NB4 (cell line): ENCODE results near the gene TRH.
A peak's percentile ranks its signal among the peaks of the same experiment; 100 is the strongest.

ENCODE experiments used
- DNase-seq: peaks from one replicate; pipeline ENCODE4 v3.0.0; 2010; ENCODE audit warnings: low read depth
- H3K4me3 ChIP-seq: one replicate; pipeline ENCODE4 v1.5.1; 2011; ENCODE audit warnings: mild to moderate bottlenecking, low read depth, low read length, moderate library complexity
- CTCF ChIP-seq: IDR thresholded peaks from one replicate; pipeline ENCODE4 v1.5.1; 2012; ENCODE audit warnings: low read depth, low read length
- MYC ChIP-seq: IDR thresholded peaks from 2 replicates; pipeline ENCODE4 v1.6.1; 2011; ENCODE audit warnings: low read depth, low read length
- POLR2A ChIP-seq: IDR thresholded peaks from 2 replicates; pipeline ENCODE4 v1.6.1; 2011; ENCODE audit warnings: mild to moderate bottlenecking; ENCODE audit not compliant: insufficient read length; ENCODE audit errors: extremely low read depth
- TF ChIP-seq, protein P1 (sequence below): IDR thresholded peaks from 2 replicates; pipeline ENCODE4 v1.6.1; 2011; ENCODE audit warnings: low read depth, low read length

TRH gene

GRCh38 chr3:129944709-129945108 is 29.8 kb upstream of the TRH start:
- no peak for TF ChIP-seq MYC
- TF ChIP-seq, protein P1, sequence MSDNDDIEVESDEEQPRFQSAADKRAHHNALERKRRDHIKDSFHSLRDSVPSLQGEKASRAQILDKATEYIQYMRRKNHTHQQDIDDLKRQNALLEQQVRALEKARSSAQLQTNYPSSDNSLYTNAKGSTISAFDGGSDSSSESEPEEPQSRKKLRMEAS, result no peak
- DNase-seq, result no peak
- no peak overlapping the region for H3K4me3 ChIP-seq

DNA sequence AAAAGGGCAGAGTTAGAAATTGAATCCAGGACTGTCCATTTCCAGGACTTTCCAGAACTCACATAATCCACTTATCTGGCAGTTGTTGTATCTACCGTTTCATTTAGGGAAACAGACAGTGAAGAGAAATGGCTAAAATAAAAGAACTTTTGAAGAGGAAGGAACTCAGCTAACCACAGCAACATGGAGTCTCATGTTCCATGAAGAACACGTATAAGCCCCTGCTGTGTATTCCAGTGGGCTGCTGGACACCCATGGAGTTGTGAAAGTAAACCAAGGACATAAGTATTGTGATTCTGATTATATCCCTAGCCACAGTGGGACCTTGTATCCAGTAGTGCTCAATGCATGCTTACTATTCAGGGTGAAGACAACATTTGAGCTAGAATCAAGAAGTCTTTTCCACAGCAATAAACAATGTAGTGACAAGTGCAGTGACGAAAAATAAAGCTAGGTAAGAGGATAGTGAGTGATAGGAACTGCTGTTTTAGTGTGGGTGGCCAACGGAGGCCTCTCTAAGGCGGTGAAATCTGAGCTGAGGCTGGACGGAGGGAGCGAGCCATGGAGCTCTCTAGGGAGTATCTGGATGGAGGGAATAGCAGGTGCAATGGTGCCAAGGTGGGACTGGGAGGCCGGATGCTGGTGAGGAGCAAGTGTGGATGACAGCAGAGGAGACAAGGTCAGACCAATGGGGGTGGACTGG is 26.8 kb upstream of the TRH start:
- no peak overlapping the region for H3K4me3 ChIP-seq
- TF ChIP-seq CTCF, result no peak
- TF ChIP-seq, protein P1, result no peak
- TF ChIP-seq MYC, result no peak
- TF ChIP-seq POLR2A, result no peak
- DNase-seq, result peak; percentile 21

DNA sequence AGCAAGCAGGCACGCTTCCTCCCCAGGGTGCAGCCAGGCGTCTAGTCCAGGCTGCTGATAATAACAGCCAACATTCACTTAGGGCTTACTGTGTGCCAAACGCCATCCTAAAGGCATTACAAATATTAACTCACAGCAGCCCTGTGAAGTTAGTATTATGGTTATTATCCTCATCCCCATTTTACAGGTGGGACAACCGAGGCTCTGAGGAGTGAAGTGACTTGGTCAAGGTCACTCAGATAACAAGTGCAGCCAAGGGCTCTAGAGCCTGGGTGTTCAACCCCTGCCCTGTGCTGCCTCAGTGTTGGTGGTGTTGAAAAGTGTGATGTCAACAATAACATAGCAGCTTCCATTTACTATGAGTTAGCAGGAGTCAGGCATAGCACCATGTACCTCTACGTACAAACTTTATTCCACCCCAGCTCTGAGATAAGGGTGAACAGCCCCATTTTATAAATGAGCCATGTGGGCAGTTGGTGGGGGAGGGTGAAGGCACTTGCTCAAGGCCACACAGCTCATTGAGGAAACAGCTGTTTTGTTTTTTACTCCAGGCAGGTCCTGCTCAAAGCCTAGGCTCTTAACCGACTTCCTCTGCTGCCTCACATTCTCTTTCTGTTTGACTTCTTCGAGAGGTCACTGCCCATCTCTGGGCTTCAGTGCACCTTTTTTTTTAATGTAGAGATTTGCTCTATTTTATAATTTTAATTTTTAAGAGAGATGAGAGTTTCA is 24.0 kb upstream of the TRH start:
- TF ChIP-seq, protein P1, result peak; percentile 88
- TF ChIP-seq MYC, result peak; percentile 92
- TF ChIP-seq CTCF, result no peak
- TF ChIP-seq POLR2A, result no peak
- no peak overlapping the region for H3K4me3 ChIP-seq
- peak; percentile 88 for DNase-seq

GRCh38 chr3:129952556-129953355 is 21.8 kb upstream of the TRH start:
- TF ChIP-seq CTCF, result no peak
- no peak for TF ChIP-seq POLR2A
- TF ChIP-seq, protein P1, result no peak
- no peak for TF ChIP-seq MYC
- H3K4me3 ChIP-seq, result no peak overlapping the region
- DNase-seq, result no peak

- DNase-seq, result no peak
- no peak for TF ChIP-seq MYC
- H3K4me3 ChIP-seq, result no peak overlapping the region
Observed at GRCh38 chr3:129953621-129954020, 20.9 kb upstream of the TRH start.

DNA sequence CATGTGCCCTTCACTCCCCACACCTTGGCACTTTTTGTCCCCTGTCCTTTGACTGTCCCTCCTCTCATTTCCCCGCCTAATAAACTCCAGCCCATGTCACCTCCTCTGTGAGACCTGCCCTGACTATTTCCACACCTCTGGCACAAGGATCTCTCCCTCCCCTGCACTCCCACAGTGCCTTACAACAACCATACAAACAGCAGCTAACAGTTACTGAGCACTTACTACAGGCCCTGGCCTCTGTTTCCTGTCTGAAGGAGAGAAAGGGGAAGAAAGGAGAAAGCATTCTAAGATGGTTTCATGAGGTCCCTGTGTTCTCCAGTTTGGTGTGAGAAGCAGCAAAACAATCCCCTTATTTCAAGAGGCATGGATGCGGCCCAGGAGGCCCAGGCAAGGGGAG is 20.0 kb upstream of the TRH start:
- peak; percentile 28 for TF ChIP-seq MYC
- TF ChIP-seq, protein P1, result peak; percentile 27; the same call in 1 of the 2 replicates
- TF ChIP-seq CTCF, result no peak
- no peak for TF ChIP-seq POLR2A
- H3K4me3 ChIP-seq, result no peak overlapping the region
- peak; percentile 86 for DNase-seq
